Measurements from ENCODE around the gene VEGFA.

Gene VEGFA

GRCh38 chr6:43828711-43829110 is 58.7 kb downstream of the VEGFA start:
- no peak for DNase-seq (ENCODE audit: low spot score)
- Histone ChIP-seq H3K18ac (ENCODE audit: low read length) (no peak overlapping the region), H3K4ac (ENCODE audit: low read length) (no peak overlapping the region), H2AK5ac (ENCODE audit: low read depth, low read length) (no peak overlapping the region), H3K9me3 (replicated peaks in 1 of 2; ENCODE audit: control insufficient read depth in 2 of 2, insufficient read depth in 1 of 2, low read depth in 1 of 2, low read length in 2 of 2) (no peaks in the 10 kb centered on the region), H2BK5ac (ENCODE audit: low read length) (no peak overlapping the region), H3K36me3 (replicated peaks in 1 of 2; ENCODE audit: control insufficient read depth in 2 of 2, insufficient read depth in 2 of 2, low read length in 2 of 2) (no peaks in the 10 kb centered on the region), H3K4me2 (ENCODE audit: insufficient read depth, low read length, poor library complexity, severe bottlenecking) (no peak overlapping the region), H3K27me3 (ENCODE audit: control insufficient read depth in 3 of 3, insufficient read depth in 3 of 3, low read depth in 1 of 3, low read length in 3 of 3) (peaks cover 0 to 53% (median 0%) of the 10 kb centered on the region in 3 experiments), H4K91ac (ENCODE audit: low read depth, low read length, poor library complexity) (no peak overlapping the region), H3K23ac (ENCODE audit: low read depth, low read length, poor library complexity) (no peak overlapping the region), H3K4me1 (ENCODE audit: control insufficient read depth in 2 of 2, insufficient read depth in 1 of 2, low read depth in 1 of 2, low read length in 2 of 2) (peaks cover 0 to 14% of the 10 kb centered on the region in 2 donors), H3K9ac (ENCODE audit: low read depth, low read length, poor library complexity) (no peak overlapping the region), H3K79me1 (ENCODE audit: low read depth, low read length) (no peaks in the 10 kb centered on the region), H2BK12ac (ENCODE audit: low read length) (no peak overlapping the region), H2BK120ac (ENCODE audit: low read depth, low read length) (no peak overlapping the region), H4K8ac (ENCODE audit: low read depth, low read length) (no peak overlapping the region), H3K27ac (replicated peaks; ENCODE audit: low read length) (no peak overlapping the region), H3K4me3 (ENCODE audit: low read length in 2 of 2) (no peak overlapping the region), H3K14ac (ENCODE audit: low read length) (no peak overlapping the region), H2BK15ac (ENCODE audit: low read length) (no peak overlapping the region), H2AFZ (ENCODE audit: low read length) (no peak overlapping the region)
- no CpG with 5 or more reads among the region's 4 CpGs for WGBS, 2 donors (ENCODE audit: extremely low coverage in 2 of 2, insufficient read length in 2 of 2, insufficient replicate concordance in 1 of 2)

- DNase-seq (ENCODE audit: low spot score) = no peak
- H3K14ac ChIP-seq (ENCODE audit: low read length) = no peak overlapping the region
Observed at GRCh38 chr6:43829470-43829869, 59.5 kb downstream of the VEGFA start.

GRCh38 chr6:43830775-43831174 is 60.8 kb downstream of the VEGFA start:
- Histone ChIP-seq H2BK12ac (ENCODE audit: low read length) (peak overlapping the region; percentile 34), H3K18ac (ENCODE audit: low read length) (peak overlapping the region; percentile 81), H3K36me3 (replicated peaks in 1 of 2; ENCODE audit: control insufficient read depth in 2 of 2, insufficient read depth in 2 of 2, low read length in 2 of 2) (no peaks in the 10 kb centered on the region), H3K9ac (ENCODE audit: low read depth, low read length, poor library complexity) (no peak overlapping the region), H3K27me3 (ENCODE audit: control insufficient read depth in 3 of 3, insufficient read depth in 3 of 3, low read depth in 1 of 3, low read length in 3 of 3) (peaks cover 0 to 51% (median 0%) of the 10 kb centered on the region in 3 experiments), H3K9me3 (replicated peaks in 1 of 2; ENCODE audit: control insufficient read depth in 2 of 2, insufficient read depth in 1 of 2, low read depth in 1 of 2, low read length in 2 of 2) (no peaks in the 10 kb centered on the region), H3K4me1 (ENCODE audit: control insufficient read depth in 2 of 2, insufficient read depth in 1 of 2, low read depth in 1 of 2, low read length in 2 of 2) (peaks cover 2 to 30% of the 10 kb centered on the region in 2 donors), H2BK15ac (ENCODE audit: low read length) (peak overlapping the region; percentile 24), H2AK5ac (ENCODE audit: low read depth, low read length) (peak overlapping the region; percentile 82), H3K27ac (replicated peaks; ENCODE audit: low read length) (no peak overlapping the region), H2AFZ (ENCODE audit: low read length) (no peak overlapping the region), H3K23ac (ENCODE audit: low read depth, low read length, poor library complexity) (no peak overlapping the region), H3K14ac (ENCODE audit: low read length) (no peak overlapping the region), H3K4me2 (ENCODE audit: insufficient read depth, low read length, poor library complexity, severe bottlenecking) (no peak overlapping the region), H3K4ac (ENCODE audit: low read length) (no peak overlapping the region), H4K91ac (ENCODE audit: low read depth, low read length, poor library complexity) (no peak overlapping the region), H3K79me1 (ENCODE audit: low read depth, low read length) (no peaks in the 10 kb centered on the region), H4K8ac (ENCODE audit: low read depth, low read length) (peak overlapping the region; percentile 21), H2BK5ac (ENCODE audit: low read length) (no peak overlapping the region), H2BK120ac (ENCODE audit: low read depth, low read length) (no peak overlapping the region), H3K4me3 (ENCODE audit: low read length in 2 of 2) (no peak overlapping the region)
- no peak for DNase-seq (ENCODE audit: low spot score)
- no CpG with 5 or more reads among the region's 8 CpGs for WGBS, 2 donors (ENCODE audit: extremely low coverage in 2 of 2, insufficient read length in 2 of 2, insufficient replicate concordance in 1 of 2)

More at GRCh38 chr6:43829470-43829869, 59.5 kb downstream of the VEGFA start:
- no peak overlapping the region for H2BK12ac ChIP-seq (ENCODE audit: low read length)
- H2BK5ac ChIP-seq (ENCODE audit: low read length) = no peak overlapping the region
- H4K91ac ChIP-seq (ENCODE audit: low read depth, low read length, poor library complexity) = no peak overlapping the region
- H3K27ac ChIP-seq (replicated peaks; ENCODE audit: low read length) = no peak overlapping the region
- peaks cover 0 to 52% (median 0%) of the 10 kb centered on the region in 3 experiments for H3K27me3 ChIP-seq (ENCODE audit: control insufficient read depth in 3 of 3, insufficient read depth in 3 of 3, low read depth in 1 of 3, low read length in 3 of 3)
- H3K23ac ChIP-seq (ENCODE audit: low read depth, low read length, poor library complexity) = no peak overlapping the region
- H3K9me3 ChIP-seq (replicated peaks in 1 of 2; ENCODE audit: control insufficient read depth in 2 of 2, insufficient read depth in 1 of 2, low read depth in 1 of 2, low read length in 2 of 2) = no peaks in the 10 kb centered on the region
- no peak overlapping the region for H3K18ac ChIP-seq (ENCODE audit: low read length)
- WGBS, 2 donors (ENCODE audit: extremely low coverage in 2 of 2, insufficient read length in 2 of 2, insufficient replicate concordance in 1 of 2) = no CpG with 5 or more reads among the region's 7 CpGs
- H2BK120ac ChIP-seq (ENCODE audit: low read depth, low read length) = no peak overlapping the region
- H3K9ac ChIP-seq (ENCODE audit: low read depth, low read length, poor library complexity) = no peak overlapping the region
- no peak overlapping the region for H2AFZ ChIP-seq (ENCODE audit: low read length)
- peaks cover 0 to 22% of the 10 kb centered on the region in 2 donors for H3K4me1 ChIP-seq (ENCODE audit: control insufficient read depth in 2 of 2, insufficient read depth in 1 of 2, low read depth in 1 of 2, low read length in 2 of 2)
- no peaks in the 10 kb centered on the region for H3K79me1 ChIP-seq (ENCODE audit: low read depth, low read length)
- H3K4me2 ChIP-seq (ENCODE audit: insufficient read depth, low read length, poor library complexity, severe bottlenecking) = no peak overlapping the region
- H3K36me3 ChIP-seq (replicated peaks in 1 of 2; ENCODE audit: control insufficient read depth in 2 of 2, insufficient read depth in 2 of 2, low read length in 2 of 2) = no peaks in the 10 kb centered on the region
- H2BK15ac ChIP-seq (ENCODE audit: low read length) = no peak overlapping the region
- H3K4me3 ChIP-seq (ENCODE audit: low read length in 2 of 2) = no peak overlapping the region
- H4K8ac ChIP-seq (ENCODE audit: low read depth, low read length) = no peak overlapping the region
- no peak overlapping the region for H2AK5ac ChIP-seq (ENCODE audit: low read depth, low read length)
- no peak overlapping the region for H3K4ac ChIP-seq (ENCODE audit: low read length)

GRCh38 chr6:43831191-43831590 is 61.2 kb downstream of the VEGFA start:
- no CpG with 5 or more reads among the region's 3 CpGs for WGBS, 2 donors (ENCODE audit: extremely low coverage in 2 of 2, insufficient read length in 2 of 2, insufficient replicate concordance in 1 of 2)
- H3K4me1 ChIP-seq (ENCODE audit: control insufficient read depth in 2 of 2, insufficient read depth in 1 of 2, low read depth in 1 of 2, low read length in 2 of 2) = peaks cover 3 to 34% of the 10 kb centered on the region in 2 donors
- no peaks in the 10 kb centered on the region for H3K36me3 ChIP-seq (replicated peaks in 1 of 2; ENCODE audit: control insufficient read depth in 2 of 2, insufficient read depth in 2 of 2, low read length in 2 of 2)

More at GRCh38 chr6:43831191-43831590, 61.2 kb downstream of the VEGFA start:
- Histone ChIP-seq H2BK5ac (ENCODE audit: low read length) (no peak overlapping the region), H2BK120ac (ENCODE audit: low read depth, low read length) (no peak overlapping the region), H3K9ac (ENCODE audit: low read depth, low read length, poor library complexity) (no peak overlapping the region), H3K4ac (ENCODE audit: low read length) (no peak overlapping the region), H4K8ac (ENCODE audit: low read depth, low read length) (no peak overlapping the region), H2AFZ (ENCODE audit: low read length) (no peak overlapping the region), H3K9me3 (replicated peaks in 1 of 2; ENCODE audit: control insufficient read depth in 2 of 2, insufficient read depth in 1 of 2, low read depth in 1 of 2, low read length in 2 of 2) (no peaks in the 10 kb centered on the region), H3K27ac (replicated peaks; ENCODE audit: low read length) (no peak overlapping the region), H3K4me3 (ENCODE audit: low read length in 2 of 2) (no peak overlapping the region), H4K91ac (ENCODE audit: low read depth, low read length, poor library complexity) (no peak overlapping the region), H2BK15ac (ENCODE audit: low read length) (peak overlapping the region; percentile 24), H2BK12ac (ENCODE audit: low read length) (no peak overlapping the region), H3K27me3 (ENCODE audit: control insufficient read depth in 3 of 3, insufficient read depth in 3 of 3, low read depth in 1 of 3, low read length in 3 of 3) (peaks cover 0 to 48% (median 0%) of the 10 kb centered on the region in 3 experiments), H3K4me2 (ENCODE audit: insufficient read depth, low read length, poor library complexity, severe bottlenecking) (no peak overlapping the region), H3K79me1 (ENCODE audit: low read depth, low read length) (no peaks in the 10 kb centered on the region), H3K23ac (ENCODE audit: low read depth, low read length, poor library complexity) (no peak overlapping the region), H2AK5ac (ENCODE audit: low read depth, low read length) (peak overlapping the region; percentile 36), H3K14ac (ENCODE audit: low read length) (no peak overlapping the region), H3K18ac (ENCODE audit: low read length) (peak overlapping the region; percentile 79)
- DNase-seq (ENCODE audit: low spot score) = no peak
